SU-DHL-6 (cell line): ENCODE results near the gene SPINT1.

Source experiments
- H2AFZ ChIP-seq: fragments of 200-600 bp; sonication (generic); 2 replicates; pipeline ENCODE4 v1.6.1; 2014; ENCODE audit warnings: low read depth, mild to moderate bottlenecking, moderate library complexity, mixed read lengths, antibody characterized with exemption, low read length; ENCODE audit not compliant: severe bottlenecking
- H3F3A ChIP-seq: fragments of 200-600 bp; shearing (Covaris generic); 2 replicates; pipeline ENCODE4 v1.6.0; 2016; ENCODE audit warnings: antibody characterized with exemption, mild to moderate bottlenecking; ENCODE audit not compliant: insufficient read depth
- H3K27ac ChIP-seq: fragments of 200-600 bp; sonication (generic); 2 replicates; pipeline ENCODE4 v1.5.1; 2016; ENCODE audit warnings: low read depth, mild to moderate bottlenecking, low read length, moderate library complexity, mixed read lengths
- H3K27me3 ChIP-seq: fragments of 200-600 bp; sonication (generic), shearing (Covaris generic); 2 replicates; pipeline ENCODE4 v1.6.0; 2014; ENCODE audit warnings: mild to moderate bottlenecking, low read length
- H3K36me3 ChIP-seq: fragments of 200-600 bp; sonication (generic); 2 replicates; pipeline ENCODE4 v1.6.1; 2014; ENCODE audit warnings: mild to moderate bottlenecking, low read length, mixed read lengths
- H3K4me2 ChIP-seq: fragments of 300-600, 200-600 bp; shearing (Covaris generic), sonication (generic); 2 replicates; pipeline ENCODE4 v1.6.0; 2014; ENCODE audit warnings: low read length, low read depth, mild to moderate bottlenecking; ENCODE audit not compliant: poor library complexity, severe bottlenecking
- H3K4me3 ChIP-seq: fragments of 200-600 bp; sonication (generic); 2 replicates; pipeline ENCODE4 v1.5.1; 2014; ENCODE audit warnings: antibody characterized with exemption, low read length, mild to moderate bottlenecking, mixed read lengths; ENCODE audit not compliant: insufficient read depth, poor library complexity, severe bottlenecking
- H3K79me2 ChIP-seq: fragments of 200-600 bp; sonication (generic); 2 replicates; pipeline ENCODE4 v1.6.1; 2014; ENCODE audit warnings: mild to moderate bottlenecking, low read length, moderate library complexity; ENCODE audit not compliant: insufficient read depth
- H3K9ac ChIP-seq: fragments of 200-600 bp; sonication (generic); 2 replicates; pipeline ENCODE4 v1.7.0; 2014; ENCODE audit warnings: mild to moderate bottlenecking, low read length
- H3K9me2 ChIP-seq: fragments of 200-600 bp; sonication (generic); replicated peaks from 2 replicates; pipeline ENCODE4 v1.6.1; 2014; ENCODE audit warnings: low read length; ENCODE audit not compliant: insufficient read depth
- H3K9me3 ChIP-seq: fragments of 200-600 bp; sonication (generic); 2 replicates; pipeline ENCODE4 v1.6.1; 2014; ENCODE audit warnings: low read length, mixed read lengths; ENCODE audit not compliant: insufficient read depth
- H4K20me1 ChIP-seq: fragments of 200-600 bp; sonication (generic); 2 replicates; pipeline ENCODE4 v1.6.1; 2014; ENCODE audit warnings: low read depth, mild to moderate bottlenecking, antibody characterized with exemption, low read length, moderate library complexity, mixed read lengths
- CTCF ChIP-seq: fragments of 200-600 bp; sonication (generic); IDR thresholded peaks from one replicate; pipeline ENCODE4 v1.5.1; 2017; ENCODE audit warnings: antibody characterized with exemption, mild to moderate bottlenecking, low read length, moderate library complexity; ENCODE audit not compliant: insufficient read depth, poor library complexity, severe bottlenecking
- EZH2phosphoT487 ChIP-seq: fragments of 200-600 bp; sonication (generic), shearing (Covaris generic); conservative IDR thresholded peaks from 2 replicates; pipeline ENCODE4 v1.6.1; 2018; ENCODE audit warnings: mild to moderate bottlenecking, antibody characterized with exemption, low read length, moderate library complexity, mixed read lengths

The SPINT1 gene

GRCh38 chr15:40812721-40813425 lies 31.0 kb upstream of the SPINT1 start:
- Histone ChIP-seq H3K27ac (no peak overlapping the region), H3K9me2 (no peaks in the 10 kb centered on the region), H3K9ac (no peak overlapping the region), H4K20me1 (no peaks in the 10 kb centered on the region), H2AFZ (no peak overlapping the region), H3K4me3 (no peak overlapping the region), H3K4me2 (no peak overlapping the region), H3K9me3 (no peaks in the 10 kb centered on the region), H3K36me3 (no peaks in the 10 kb centered on the region), H3K79me2 (0 out of 2 replicates have a peak, but pooled peaks cover 3% of the 10 kb centered on the region), H3K27me3 (no peaks in the 10 kb centered on the region), H3F3A (no peaks in the 10 kb centered on the region)
- no peak for TF ChIP-seq EZH2phosphoT487
- TF ChIP-seq CTCF, result no peak

- Histone ChIP-seq H3K9ac (no peak overlapping the region), H3K79me2 (no peaks in the 10 kb centered on the region), H4K20me1 (no peaks in the 10 kb centered on the region), H3K9me3 (no peaks in the 10 kb centered on the region), H2AFZ (no peak overlapping the region), H3K9me2 (no peaks in the 10 kb centered on the region), H3K4me3 (no peak overlapping the region), H3K36me3 (no peaks in the 10 kb centered on the region), H3K4me2 (no peak overlapping the region), H3F3A (no peaks in the 10 kb centered on the region), H3K27ac (no peak overlapping the region), H3K27me3 (no peaks in the 10 kb centered on the region)
- no peak for TF ChIP-seq CTCF
Measured at GRCh38 chr15:40815042-40815698, 28.7 kb upstream of the SPINT1 start.

- TF ChIP-seq CTCF (no peak), EZH2phosphoT487 (no peak)
- no peaks in the 10 kb centered on the region for H3K9me2 ChIP-seq
- no peaks in the 10 kb centered on the region for H3K79me2 ChIP-seq
Measured at GRCh38 chr15:40819048-40819447, 24.8 kb upstream of the SPINT1 start.

More at GRCh38 chr15:40819048-40819447, 24.8 kb upstream of the SPINT1 start:
- H3K9me3 ChIP-seq, result no peaks in the 10 kb centered on the region
- H3K9ac ChIP-seq, result no peak overlapping the region
- no peaks in the 10 kb centered on the region for H3F3A ChIP-seq
- no peaks in the 10 kb centered on the region for H3K27me3 ChIP-seq
- no peak overlapping the region for H2AFZ ChIP-seq
- H3K27ac ChIP-seq, result no peak overlapping the region
- no peak overlapping the region for H3K4me2 ChIP-seq
- H3K4me3 ChIP-seq, result no peak overlapping the region
- no peaks in the 10 kb centered on the region for H3K36me3 ChIP-seq
- no peaks in the 10 kb centered on the region for H4K20me1 ChIP-seq
